ACC112 (cell line): Measurements from ENCODE around the gene RPA1.
A peak's percentile ranks its signal among the peaks of the same experiment; 100 is the strongest.

Source experiments
- H2AFZ ChIP-seq: fragments of 200-600 bp; sonication (generic); one replicate; pipeline ENCODE4 v1.6.0; 2017; ENCODE audit warnings: antibody characterized with exemption, low read length; ENCODE audit not compliant: unreplicated experiment
- H3K27ac ChIP-seq: fragments of 200-600 bp; sonication (generic); 2 replicates; pipeline ENCODE4 v1.5.1; 2014; ENCODE audit warnings: low read depth, mild to moderate bottlenecking, antibody characterized with exemption, low read length, moderate library complexity
- H3K27me3 ChIP-seq: fragments of 200-600 bp; sonication (generic); 2 replicates; pipeline ENCODE4 v1.6.1; 2014; ENCODE audit warnings: mild to moderate bottlenecking, antibody characterized with exemption, low read length, moderate library complexity, mixed read lengths; ENCODE audit not compliant: insufficient read depth
- H3K36me3 ChIP-seq: fragments of 200-600 bp; sonication (generic); 2 replicates; pipeline ENCODE4 v1.6.1; 2016; ENCODE audit warnings: mild to moderate bottlenecking, antibody characterized with exemption, low read length, moderate library complexity, mixed read lengths; ENCODE audit not compliant: insufficient read depth
- H3K4me1 ChIP-seq: fragments of 200-600 bp; sonication (generic); one replicate; pipeline ENCODE4 v1.6.1; 2016; ENCODE audit warnings: low read length, mixed read lengths; ENCODE audit not compliant: insufficient read depth, unreplicated experiment, control insufficient read depth
- H3K4me3 ChIP-seq: fragments of 200-600 bp; sonication (generic); 2 replicates; pipeline ENCODE4 v1.5.1; 2014; ENCODE audit warnings: mild to moderate bottlenecking, low read depth, low read length
- H3K79me2 ChIP-seq: fragments of 200-600 bp; sonication (generic); one replicate; pipeline ENCODE4 v1.6.0; 2016; ENCODE audit warnings: low read length; ENCODE audit not compliant: control insufficient read depth, unreplicated experiment, insufficient read depth

RPA1 gene

GRCh38 chr17:1813088-1813487, 16.7 kb upstream of the RPA1 start:
- Histone ChIP-seq H2AFZ (no peak overlapping the region), H3K27ac (no peak overlapping the region), H3K4me3 (no peak overlapping the region), H3K79me2 (peaks cover 5% of the 10 kb centered on the region), H3K4me1 (no peaks in the 10 kb centered on the region), H3K36me3 (0 out of 2 replicates have a peak, but pooled peaks cover 3% of the 10 kb centered on the region), H3K27me3 (no peaks in the 10 kb centered on the region)

GRCh38 chr17:1820528-1821252, 9.1 kb upstream of the RPA1 start:
- Histone ChIP-seq H3K36me3 (peaks cover 7% of the 10 kb centered on the region; the same call in 1 of the 2 replicates), H3K27ac (no peak overlapping the region), H3K4me1 (no peaks in the 10 kb centered on the region), H2AFZ (no peak overlapping the region), H3K4me3 (no peak overlapping the region), H3K79me2 (peaks cover 17% of the 10 kb centered on the region), H3K27me3 (no peaks in the 10 kb centered on the region)

- H3K27ac ChIP-seq, result peak overlapping the region; percentile 42; the same call in 1 of the 2 replicates
- H3K27me3 ChIP-seq, result no peaks in the 10 kb centered on the region
- H3K4me1 ChIP-seq, result peaks cover 8% of the 10 kb centered on the region
- peaks cover 58% of the 10 kb centered on the region for H3K79me2 ChIP-seq
- peaks cover 10% of the 10 kb centered on the region; the same call in 1 of the 2 replicates for H3K36me3 ChIP-seq
- H2AFZ ChIP-seq, result peak overlapping the region; percentile 77
- peak overlapping the region; percentile 79 for H3K4me3 ChIP-seq
These were observed 601 bp upstream of the RPA1 start for GRCh38 chr17:1829216-1829591.

- H3K4me1 ChIP-seq, result peaks cover 8% of the 10 kb centered on the region
- H3K36me3 ChIP-seq, result 0 out of 2 replicates have a peak, but pooled peaks cover 4% of the 10 kb centered on the region
- no peak overlapping the region for H3K27ac ChIP-seq
- no peaks in the 10 kb centered on the region for H3K27me3 ChIP-seq
- H3K4me3 ChIP-seq, result peak overlapping the region; percentile 79
- H2AFZ ChIP-seq, result peak overlapping the region; percentile 11
- peaks cover 69% of the 10 kb centered on the region for H3K79me2 ChIP-seq
These were observed 483 bp downstream of the RPA1 start for GRCh38 chr17:1830288-1830687.

GRCh38 chr17:1834380-1835149, 4.8 kb downstream of the RPA1 start:
- no peaks in the 10 kb centered on the region for H3K27me3 ChIP-seq
- peaks cover 73% of the 10 kb centered on the region for H3K79me2 ChIP-seq
- no peak overlapping the region for H3K27ac ChIP-seq
- peaks cover 4% of the 10 kb centered on the region for H3K4me1 ChIP-seq
- H2AFZ ChIP-seq, result no peak overlapping the region
- H3K4me3 ChIP-seq, result no peak overlapping the region
- H3K36me3 ChIP-seq, result 0 out of 2 replicates have a peak, but pooled peaks cover 3% of the 10 kb centered on the region

GRCh38 chr17:1839516-1839915, 9.7 kb downstream of the RPA1 start:
- Histone ChIP-seq H3K36me3 (peaks cover 8% of the 10 kb centered on the region; the same call in 1 of the 2 replicates), H3K27me3 (no peaks in the 10 kb centered on the region), H3K4me3 (no peak overlapping the region), H2AFZ (no peak overlapping the region), H3K27ac (no peak overlapping the region), H3K79me2 (peaks cover 56% of the 10 kb centered on the region), H3K4me1 (no peaks in the 10 kb centered on the region)

GRCh38 chr17:1843947-1844346, 14.1 kb downstream of the RPA1 start:
- peaks cover 16% of the 10 kb centered on the region; the same call in 1 of the 2 replicates for H3K36me3 ChIP-seq
- no peaks in the 10 kb centered on the region for H3K27me3 ChIP-seq
- H3K79me2 ChIP-seq, result peaks cover 26% of the 10 kb centered on the region

GRCh38 chr17:1847191-1847590, 17.4 kb downstream of the RPA1 start:
- Histone ChIP-seq H3K27me3 (no peaks in the 10 kb centered on the region), H3K27ac (no peak overlapping the region), H2AFZ (no peak overlapping the region), H3K4me3 (no peak overlapping the region), H3K79me2 (peaks cover 6% of the 10 kb centered on the region), H3K4me1 (no peaks in the 10 kb centered on the region), H3K36me3 (peaks cover 22% of the 10 kb centered on the region; the same call in 1 of the 2 replicates)

More at GRCh38 chr17:1843947-1844346, 14.1 kb downstream of the RPA1 start:
- no peak overlapping the region for H3K27ac ChIP-seq
- no peak overlapping the region for H3K4me3 ChIP-seq
- H2AFZ ChIP-seq, result no peak overlapping the region
- H3K4me1 ChIP-seq, result no peaks in the 10 kb centered on the region

- Histone ChIP-seq H3K36me3 (peaks cover 21% of the 10 kb centered on the region), H3K4me1 (no peaks in the 10 kb centered on the region), H3K27ac (no peak overlapping the region), H3K4me3 (no peak overlapping the region), H3K27me3 (no peaks in the 10 kb centered on the region), H3K79me2 (no peaks in the 10 kb centered on the region), H2AFZ (no peak overlapping the region)
These were observed 22.5 kb downstream of the RPA1 start for GRCh38 chr17:1852327-1852726.

GRCh38 chr17:1853698-1854097, 23.9 kb downstream of the RPA1 start:
- Histone ChIP-seq H2AFZ (no peak overlapping the region), H3K4me3 (no peak overlapping the region), H3K36me3 (peaks cover 19% of the 10 kb centered on the region), H3K27me3 (no peaks in the 10 kb centered on the region), H3K79me2 (no peaks in the 10 kb centered on the region), H3K27ac (no peak overlapping the region), H3K4me1 (no peaks in the 10 kb centered on the region)
